Subcutaneous abdominal adipose tissue (tissue), 5 donors: ENCODE results near the gene ENKD1.
"Not testable (repeated sequence)": the region's sequence is repeated elsewhere in the genome, so short reads cannot be mapped to it uniquely, and the experiment has no call there.

ENCODE experiments used
- H3K27ac ChIP-seq: one replicate; pipeline ENCODE4 v1.7.0; 2013; ENCODE audit warnings: low read depth, mild to moderate bottlenecking, inconsistent platforms, low read length, moderate library complexity
- H3K27me3 ChIP-seq, 5 donors: one replicate each; pipeline ENCODE4 v1.7.0; 2013; ENCODE audit warnings: low read length in 5 of 5, inconsistent platforms in 1 of 5; ENCODE audit not compliant: control insufficient read depth in 5 of 5, insufficient read depth in 4 of 5
- H3K36me3 ChIP-seq, 5 donors: one replicate each; pipeline ENCODE4 v1.7.0; 2013; ENCODE audit warnings: low read length in 5 of 5; ENCODE audit not compliant: control insufficient read depth in 5 of 5, insufficient read depth in 5 of 5
- H3K4me1 ChIP-seq, 5 donors: one replicate each; pipeline ENCODE4 v1.7.0; 2013; ENCODE audit warnings: low read length in 5 of 5, mild to moderate bottlenecking in 3 of 5, moderate library complexity in 1 of 5; ENCODE audit not compliant: control insufficient read depth in 5 of 5, insufficient read depth in 5 of 5
- H3K4me3 ChIP-seq, 5 donors: one replicate each; pipeline ENCODE4 v1.7.0; 2013; ENCODE audit warnings: low read length in 5 of 5, low read depth in 1 of 5
- H3K9ac ChIP-seq, 5 donors: one replicate each; pipeline ENCODE4 v1.7.0; 2013; ENCODE audit warnings: low read length in 5 of 5, mild to moderate bottlenecking in 4 of 5, moderate library complexity in 3 of 5
- H3K9me3 ChIP-seq, 5 donors: one replicate each; pipeline ENCODE4 v1.7.0; 2013; ENCODE audit warnings: low read length in 5 of 5; ENCODE audit not compliant: control insufficient read depth in 5 of 5
- donor health status: healthy.
- donor health status: healthy.
- donor health status: healthy.
- donor health status: healthy.
- donor health status: healthy.

The ENKD1 gene

GRCh38 chr16:67704110-67704509, 37.6 kb upstream of the ENKD1 start:
- Histone ChIP-seq H3K27me3 (no peaks in the 10 kb centered on the region), H3K36me3 (no peaks in the 10 kb centered on the region), H3K9ac (no peak overlapping the region), H3K9me3 (no peaks in the 10 kb centered on the region), H3K27ac (no peak overlapping the region), H3K4me1 (peaks cover 2 to 11% (median 10%) of the 10 kb centered on the region in 5 donors), H3K4me3 (no peak overlapping the region)

DNA sequence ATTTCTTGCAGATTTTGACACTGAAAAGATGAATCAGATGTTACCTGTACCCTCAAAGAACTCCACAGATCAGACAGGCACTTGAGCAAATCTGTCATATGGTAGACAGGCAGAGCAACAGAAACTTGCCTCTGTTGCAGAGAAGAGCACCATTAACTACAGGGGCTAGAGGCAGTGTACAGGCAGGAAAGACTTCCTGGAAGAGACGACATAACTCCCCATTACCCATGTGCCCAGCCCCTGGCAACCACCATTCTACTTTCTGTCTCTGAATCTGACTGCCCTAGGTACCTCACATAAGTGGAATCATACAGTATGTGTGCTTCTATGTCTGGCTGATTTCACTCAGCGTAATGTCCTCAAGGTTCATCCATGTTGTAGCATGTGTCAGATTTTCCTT, 37.1 kb upstream of the ENKD1 start:
- H3K27ac ChIP-seq = no peak overlapping the region
- H3K4me1 ChIP-seq = peaks cover 2 to 10% (median 6%) of the 10 kb centered on the region in 5 donors
- peak overlapping the region in 1 of 5 donors; percentile 25 for H3K9ac ChIP-seq
- no peak overlapping the region for H3K4me3 ChIP-seq
- no peaks in the 10 kb centered on the region for H3K9me3 ChIP-seq
- H3K27me3 ChIP-seq = no peaks in the 10 kb centered on the region
- no peaks in the 10 kb centered on the region for H3K36me3 ChIP-seq

DNA sequence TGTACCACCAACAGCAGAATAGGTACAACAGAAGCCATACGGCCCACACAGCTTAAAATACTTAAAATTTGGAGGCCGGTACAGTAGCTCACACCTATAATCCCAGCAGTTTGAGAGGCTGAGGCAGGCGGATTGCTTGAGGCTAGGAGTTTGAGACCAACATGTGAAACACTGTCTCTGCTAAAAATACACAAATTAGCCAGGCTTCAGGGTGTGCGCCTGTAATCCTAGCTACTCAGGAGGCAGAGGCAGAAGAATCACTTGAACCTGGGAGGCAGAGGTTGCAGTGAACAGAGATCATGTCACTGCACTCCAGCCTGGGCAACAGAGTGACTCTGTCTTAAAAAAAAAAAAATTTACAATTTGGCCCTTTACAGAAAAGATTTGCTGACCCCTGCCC, 35.6 kb upstream of the ENKD1 start:
- Histone ChIP-seq H3K9ac (no peak overlapping the region), H3K27me3 (no peaks in the 10 kb centered on the region), H3K36me3 (peaks cover 0 to 7% (median 6%) of the 10 kb centered on the region in 5 donors), H3K4me3 (no peak overlapping the region), H3K27ac (no peak overlapping the region), H3K4me1 (peaks cover 0 to 7% (median 0%) of the 10 kb centered on the region in 5 donors), H3K9me3 (no peaks in the 10 kb centered on the region)

GRCh38 chr16:67701420-67701819, 34.9 kb upstream of the ENKD1 start:
- Histone ChIP-seq H3K4me3 (no peak overlapping the region), H3K4me1 (peaks cover 0 to 7% (median 0%) of the 10 kb centered on the region in 5 donors), H3K9ac (no peak overlapping the region), H3K9me3 (no peaks in the 10 kb centered on the region), H3K27ac (no peak overlapping the region), H3K27me3 (no peaks in the 10 kb centered on the region), H3K36me3 (peaks cover 0 to 7% (median 6%) of the 10 kb centered on the region in 5 donors)

- Histone ChIP-seq H3K27ac (no peak overlapping the region), H3K27me3 (no peaks in the 10 kb centered on the region), H3K36me3 (peaks cover 0 to 7% (median 6%) of the 10 kb centered on the region in 5 donors), H3K9ac (no peak overlapping the region), H3K4me1 (peaks cover 0 to 7% (median 1%) of the 10 kb centered on the region in 5 donors), H3K9me3 (no peaks in the 10 kb centered on the region), H3K4me3 (no peak overlapping the region)
Observed at GRCh38 chr16:67699265-67699664, 32.7 kb upstream of the ENKD1 start.

DNA sequence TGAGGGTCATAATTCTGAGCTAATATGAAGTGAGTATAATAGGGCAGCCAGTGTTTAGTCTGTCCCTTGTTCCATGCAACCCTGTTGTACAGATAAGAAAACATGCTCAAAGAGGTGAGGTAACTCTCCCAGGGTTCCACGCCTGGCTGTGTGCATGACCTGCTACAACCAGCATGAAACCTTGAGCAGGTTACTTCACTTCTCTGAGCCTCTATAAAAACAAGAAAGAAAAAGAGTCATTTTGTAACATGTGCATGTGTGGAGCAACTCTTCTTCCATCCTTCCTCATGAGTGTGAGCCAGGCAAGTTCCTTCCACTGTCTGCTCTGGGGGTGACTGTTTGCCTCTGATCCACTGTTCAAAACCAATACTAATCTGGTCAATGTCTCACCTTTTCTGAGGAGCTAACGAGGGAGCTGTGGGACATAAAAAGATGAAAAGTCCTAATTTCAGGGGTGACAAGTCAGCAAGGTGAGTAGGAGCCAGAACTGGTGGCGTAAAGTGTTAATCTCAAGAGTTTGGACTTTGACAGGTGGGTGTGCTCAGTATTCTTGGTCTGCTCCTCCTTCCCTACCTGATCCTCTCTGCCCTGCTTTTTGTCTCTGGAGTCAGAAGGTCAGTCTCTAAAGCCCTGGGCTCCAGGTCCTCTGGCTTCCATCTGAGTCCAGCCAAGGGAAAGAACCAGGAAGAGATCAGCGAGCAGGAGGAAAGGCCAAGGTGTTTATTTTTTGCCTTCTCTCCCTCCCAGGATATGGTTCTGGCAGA, 31.1 kb upstream of the ENKD1 start:
- H3K27me3 ChIP-seq = no peaks in the 10 kb centered on the region
- H3K27ac ChIP-seq = no peak overlapping the region

GRCh38 chr16:67694611-67695010, 28.1 kb upstream of the ENKD1 start:
- Histone ChIP-seq H3K27me3 (no peaks in the 10 kb centered on the region), H3K36me3 (peaks cover 0 to 7% (median 6%) of the 10 kb centered on the region in 5 donors), H3K9ac (no peak overlapping the region), H3K9me3 (no peaks in the 10 kb centered on the region), H3K27ac (no peak overlapping the region), H3K4me3 (no peak overlapping the region), H3K4me1 (peaks cover 0 to 13% (median 8%) of the 10 kb centered on the region in 5 donors)

More for the DNA sequence above, 31.1 kb upstream of the ENKD1 start:
- H3K4me1 ChIP-seq = peaks cover 0 to 13% (median 8%) of the 10 kb centered on the region in 5 donors
- H3K9ac ChIP-seq = no peak overlapping the region
- H3K4me3 ChIP-seq = no peak overlapping the region
- H3K9me3 ChIP-seq = no peaks in the 10 kb centered on the region
- peaks cover 0 to 7% (median 6%) of the 10 kb centered on the region in 5 donors for H3K36me3 ChIP-seq

DNA sequence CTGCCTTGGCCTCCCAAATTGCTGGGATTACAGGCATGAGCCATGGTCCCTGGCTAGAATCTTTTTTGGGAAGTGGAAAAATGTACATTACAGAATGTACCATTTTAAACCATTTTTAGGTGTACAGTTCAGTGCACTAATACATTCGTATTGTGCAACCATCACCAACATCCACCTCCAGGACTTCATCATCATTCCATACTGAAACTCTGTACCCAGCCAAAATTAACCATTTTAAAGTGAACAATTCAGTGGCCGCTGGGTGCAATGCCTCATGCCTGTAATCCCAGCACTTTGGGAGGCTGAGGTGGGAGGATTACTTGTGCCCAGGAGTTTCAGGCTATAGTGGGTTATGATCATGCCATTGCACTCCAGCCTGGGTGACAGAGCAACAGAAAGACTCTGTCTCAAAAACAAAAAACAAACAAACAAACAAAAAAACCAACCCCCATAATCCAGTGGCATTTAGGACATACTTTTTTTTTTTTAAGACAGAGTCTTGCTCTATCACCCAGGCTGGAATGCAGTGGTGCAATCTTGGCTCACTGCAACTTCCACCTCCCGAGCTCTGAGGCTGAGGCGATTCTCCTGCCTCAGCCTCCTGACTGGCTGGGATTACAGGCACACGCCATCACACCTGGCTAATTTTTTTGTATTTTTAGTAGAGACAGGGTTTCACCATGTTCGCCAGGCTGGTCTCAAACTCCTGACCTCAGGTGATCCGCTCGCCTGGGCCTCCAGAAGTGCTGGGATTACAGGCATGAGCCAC, 27.2 kb upstream of the ENKD1 start:
- H3K9me3 ChIP-seq, H3K27ac ChIP-seq, H3K27me3 ChIP-seq, H3K36me3 ChIP-seq, H3K4me3 ChIP-seq, H3K9ac ChIP-seq: not testable (repeated sequence)
- peaks cover 0 to 13% (median 8%) of the 10 kb centered on the region in 5 donors for H3K4me1 ChIP-seq

GRCh38 chr16:67685388-67686112, 19.0 kb upstream of the ENKD1 start:
- Histone ChIP-seq H3K9ac (peak overlapping the region in 1 of 5 donors; percentile 18), H3K4me3 (no peak overlapping the region), H3K4me1 (peaks cover 0 to 20% (median 13%) of the 10 kb centered on the region in 5 donors), H3K27me3 (no peaks in the 10 kb centered on the region), H3K9me3 (no peaks in the 10 kb centered on the region), H3K36me3 (peaks cover 0 to 25% (median 17%) of the 10 kb centered on the region in 5 donors), H3K27ac (peak overlapping the region; percentile 43)
